ENCODE data around the gene UNC93B1.
"Not testable (repeated sequence)": the region's sequence is repeated elsewhere in the genome, so short reads cannot be mapped to it uniquely, and the experiment has no call there.

The UNC93B1 gene

GRCh38 chr11:67999201-67999629 lies 4.7 kb downstream of the UNC93B1 start:
- no peak overlapping the region for H3K27ac ChIP-seq (ENCODE audit: low read depth, low read length)
- no peaks in the 10 kb centered on the region for H3K27me3 ChIP-seq (ENCODE audit: control insufficient read depth in 5 of 5, insufficient read depth in 4 of 5, low read length in 5 of 5)
- H3K4me1 ChIP-seq (ENCODE audit: control insufficient read depth in 5 of 5, insufficient read depth in 5 of 5, low read length in 5 of 5): peaks cover 0 to 30% (median 13%) of the 10 kb centered on the region in 5 donors
- no peaks in the 10 kb centered on the region for H3K9me3 ChIP-seq (ENCODE audit: control insufficient read depth in 5 of 5, low read length in 5 of 5)
- H3K4me3 ChIP-seq (ENCODE audit: low read depth in 1 of 5, low read length in 5 of 5): no peak overlapping the region
- peaks cover 0 to 19% (median 8%) of the 10 kb centered on the region in 5 donors for H3K36me3 ChIP-seq (ENCODE audit: control insufficient read depth in 5 of 5, insufficient read depth in 5 of 5, low read length in 5 of 5)
- no peak overlapping the region for H3K9ac ChIP-seq (ENCODE audit: low read length in 5 of 5)

GRCh38 chr11:67998150-67999045 lies 5.5 kb downstream of the UNC93B1 start:
- no peaks in the 10 kb centered on the region for H3K9me3 ChIP-seq (ENCODE audit: control insufficient read depth in 5 of 5, low read length in 5 of 5)
- H3K27ac ChIP-seq (ENCODE audit: low read depth, low read length): no peak overlapping the region
- peaks cover 0 to 22% (median 8%) of the 10 kb centered on the region in 5 donors for H3K36me3 ChIP-seq (ENCODE audit: control insufficient read depth in 5 of 5, insufficient read depth in 5 of 5, low read length in 5 of 5)
- H3K4me1 ChIP-seq (ENCODE audit: control insufficient read depth in 5 of 5, insufficient read depth in 5 of 5, low read length in 5 of 5): peaks cover 0 to 25% (median 11%) of the 10 kb centered on the region in 5 donors
- H3K27me3 ChIP-seq (ENCODE audit: control insufficient read depth in 5 of 5, insufficient read depth in 4 of 5, low read length in 5 of 5): no peaks in the 10 kb centered on the region
- H3K4me3 ChIP-seq (ENCODE audit: low read depth in 1 of 5, low read length in 5 of 5): no peak overlapping the region
- H3K9ac ChIP-seq (ENCODE audit: low read length in 5 of 5): no peak overlapping the region

- H3K27me3 ChIP-seq (ENCODE audit: control insufficient read depth in 5 of 5, insufficient read depth in 4 of 5, low read length in 5 of 5): no peaks in the 10 kb centered on the region
- H3K9me3 ChIP-seq (ENCODE audit: control insufficient read depth in 5 of 5, low read length in 5 of 5): no peaks in the 10 kb centered on the region
- peaks cover 0 to 16% (median 5%) of the 10 kb centered on the region in 5 donors for H3K4me1 ChIP-seq (ENCODE audit: control insufficient read depth in 5 of 5, insufficient read depth in 5 of 5, low read length in 5 of 5)
- H3K9ac ChIP-seq (ENCODE audit: low read length in 5 of 5): no peak overlapping the region
- H3K27ac ChIP-seq (ENCODE audit: low read depth, low read length): no peak overlapping the region
- no peak overlapping the region for H3K4me3 ChIP-seq (ENCODE audit: low read depth in 1 of 5, low read length in 5 of 5)
- H3K36me3 ChIP-seq (ENCODE audit: control insufficient read depth in 5 of 5, insufficient read depth in 5 of 5, low read length in 5 of 5): peaks cover 0 to 22% (median 8%) of the 10 kb centered on the region in 5 donors
Measured at GRCh38 chr11:67997475-67997921, 6.4 kb downstream of the UNC93B1 start.

GRCh38 chr11:67996622-67997474 lies 7.0 kb downstream of the UNC93B1 start:
- H3K27me3 ChIP-seq (ENCODE audit: control insufficient read depth in 5 of 5, insufficient read depth in 4 of 5, low read length in 5 of 5): no peaks in the 10 kb centered on the region
- peaks cover 0 to 14% (median 3%) of the 10 kb centered on the region in 5 donors for H3K4me1 ChIP-seq (ENCODE audit: control insufficient read depth in 5 of 5, insufficient read depth in 5 of 5, low read length in 5 of 5)
- no peaks in the 10 kb centered on the region for H3K9me3 ChIP-seq (ENCODE audit: control insufficient read depth in 5 of 5, low read length in 5 of 5)
- no peak overlapping the region for H3K9ac ChIP-seq (ENCODE audit: low read length in 5 of 5)
- no peak overlapping the region for H3K27ac ChIP-seq (ENCODE audit: low read depth, low read length)
- no peak overlapping the region for H3K4me3 ChIP-seq (ENCODE audit: low read depth in 1 of 5, low read length in 5 of 5)
- peaks cover 0 to 22% (median 8%) of the 10 kb centered on the region in 5 donors for H3K36me3 ChIP-seq (ENCODE audit: control insufficient read depth in 5 of 5, insufficient read depth in 5 of 5, low read length in 5 of 5)

GRCh38 chr11:67996051-67996450 lies 7.8 kb downstream of the UNC93B1 start:
- no peak overlapping the region for H3K4me3 ChIP-seq (ENCODE audit: low read depth in 1 of 5, low read length in 5 of 5)
- H3K9ac ChIP-seq (ENCODE audit: low read length in 5 of 5): no peak overlapping the region
- no peaks in the 10 kb centered on the region for H3K9me3 ChIP-seq (ENCODE audit: control insufficient read depth in 5 of 5, low read length in 5 of 5)
- H3K27me3 ChIP-seq (ENCODE audit: control insufficient read depth in 5 of 5, insufficient read depth in 4 of 5, low read length in 5 of 5): no peaks in the 10 kb centered on the region
- H3K36me3 ChIP-seq (ENCODE audit: control insufficient read depth in 5 of 5, insufficient read depth in 5 of 5, low read length in 5 of 5): peaks cover 0 to 22% (median 8%) of the 10 kb centered on the region in 5 donors
- H3K4me1 ChIP-seq (ENCODE audit: control insufficient read depth in 5 of 5, insufficient read depth in 5 of 5, low read length in 5 of 5): peaks cover 0 to 14% (median 3%) of the 10 kb centered on the region in 5 donors
- no peak overlapping the region for H3K27ac ChIP-seq (ENCODE audit: low read depth, low read length)

- H3K4me3 ChIP-seq (ENCODE audit: low read depth in 1 of 5, low read length in 5 of 5); H3K27ac ChIP-seq (ENCODE audit: low read depth, low read length); H3K27me3 ChIP-seq (ENCODE audit: control insufficient read depth in 5 of 5, insufficient read depth in 4 of 5, low read length in 5 of 5); H3K9me3 ChIP-seq (ENCODE audit: control insufficient read depth in 5 of 5, low read length in 5 of 5); H3K9ac ChIP-seq (ENCODE audit: low read length in 5 of 5): not testable (repeated sequence)
- Histone ChIP-seq H3K4me1 (ENCODE audit: control insufficient read depth in 5 of 5, insufficient read depth in 5 of 5, low read length in 5 of 5) (peaks cover 0 to 14% (median 4%) of the 10 kb centered on the region in 5 donors), H3K36me3 (ENCODE audit: control insufficient read depth in 5 of 5, insufficient read depth in 5 of 5, low read length in 5 of 5) (peaks cover 0 to 22% (median 8%) of the 10 kb centered on the region in 5 donors)
Measured at GRCh38 chr11:67995579-67995978, 8.3 kb downstream of the UNC93B1 start.

- not testable (repeated sequence) for H3K9me3 ChIP-seq (ENCODE audit: control insufficient read depth in 5 of 5, low read length in 5 of 5); H3K9ac ChIP-seq (ENCODE audit: low read length in 5 of 5); H3K27me3 ChIP-seq (ENCODE audit: control insufficient read depth in 5 of 5, insufficient read depth in 4 of 5, low read length in 5 of 5); H3K4me3 ChIP-seq (ENCODE audit: low read depth in 1 of 5, low read length in 5 of 5); H3K27ac ChIP-seq (ENCODE audit: low read depth, low read length)
- Histone ChIP-seq H3K36me3 (ENCODE audit: control insufficient read depth in 5 of 5, insufficient read depth in 5 of 5, low read length in 5 of 5) (peaks cover 0 to 22% (median 8%) of the 10 kb centered on the region in 5 donors), H3K4me1 (ENCODE audit: control insufficient read depth in 5 of 5, insufficient read depth in 5 of 5, low read length in 5 of 5) (peaks cover 0 to 14% (median 4%) of the 10 kb centered on the region in 5 donors)
Measured at GRCh38 chr11:67995129-67995528, 8.8 kb downstream of the UNC93B1 start.

GRCh38 chr11:67994387-67994786 lies 9.5 kb downstream of the UNC93B1 start:
- H3K27ac ChIP-seq (ENCODE audit: low read depth, low read length); H3K27me3 ChIP-seq (ENCODE audit: control insufficient read depth in 5 of 5, insufficient read depth in 4 of 5, low read length in 5 of 5); H3K9ac ChIP-seq (ENCODE audit: low read length in 5 of 5); H3K4me3 ChIP-seq (ENCODE audit: low read depth in 1 of 5, low read length in 5 of 5); H3K9me3 ChIP-seq (ENCODE audit: control insufficient read depth in 5 of 5, low read length in 5 of 5): not testable (repeated sequence)
- peaks cover 0 to 11% (median 4%) of the 10 kb centered on the region in 5 donors for H3K4me1 ChIP-seq (ENCODE audit: control insufficient read depth in 5 of 5, insufficient read depth in 5 of 5, low read length in 5 of 5)
- H3K36me3 ChIP-seq (ENCODE audit: control insufficient read depth in 5 of 5, insufficient read depth in 5 of 5, low read length in 5 of 5): peaks cover 0 to 22% (median 5%) of the 10 kb centered on the region in 5 donors

- not testable (repeated sequence) for H3K27me3 ChIP-seq (ENCODE audit: control insufficient read depth in 5 of 5, insufficient read depth in 4 of 5, low read length in 5 of 5); H3K27ac ChIP-seq (ENCODE audit: low read depth, low read length); H3K9me3 ChIP-seq (ENCODE audit: control insufficient read depth in 5 of 5, low read length in 5 of 5); H3K9ac ChIP-seq (ENCODE audit: low read length in 5 of 5); H3K4me3 ChIP-seq (ENCODE audit: low read depth in 1 of 5, low read length in 5 of 5)
- peaks cover 0 to 22% (median 5%) of the 10 kb centered on the region in 5 donors for H3K36me3 ChIP-seq (ENCODE audit: control insufficient read depth in 5 of 5, insufficient read depth in 5 of 5, low read length in 5 of 5)
- peaks cover 0 to 11% (median 4%) of the 10 kb centered on the region in 5 donors for H3K4me1 ChIP-seq (ENCODE audit: control insufficient read depth in 5 of 5, insufficient read depth in 5 of 5, low read length in 5 of 5)
Measured at GRCh38 chr11:67993821-67994220, 10.1 kb downstream of the UNC93B1 start.
